ENCODE results near the gene IFITM5.
A peak's percentile ranks its signal among the peaks of the same experiment; 100 is the strongest.

DNA sequence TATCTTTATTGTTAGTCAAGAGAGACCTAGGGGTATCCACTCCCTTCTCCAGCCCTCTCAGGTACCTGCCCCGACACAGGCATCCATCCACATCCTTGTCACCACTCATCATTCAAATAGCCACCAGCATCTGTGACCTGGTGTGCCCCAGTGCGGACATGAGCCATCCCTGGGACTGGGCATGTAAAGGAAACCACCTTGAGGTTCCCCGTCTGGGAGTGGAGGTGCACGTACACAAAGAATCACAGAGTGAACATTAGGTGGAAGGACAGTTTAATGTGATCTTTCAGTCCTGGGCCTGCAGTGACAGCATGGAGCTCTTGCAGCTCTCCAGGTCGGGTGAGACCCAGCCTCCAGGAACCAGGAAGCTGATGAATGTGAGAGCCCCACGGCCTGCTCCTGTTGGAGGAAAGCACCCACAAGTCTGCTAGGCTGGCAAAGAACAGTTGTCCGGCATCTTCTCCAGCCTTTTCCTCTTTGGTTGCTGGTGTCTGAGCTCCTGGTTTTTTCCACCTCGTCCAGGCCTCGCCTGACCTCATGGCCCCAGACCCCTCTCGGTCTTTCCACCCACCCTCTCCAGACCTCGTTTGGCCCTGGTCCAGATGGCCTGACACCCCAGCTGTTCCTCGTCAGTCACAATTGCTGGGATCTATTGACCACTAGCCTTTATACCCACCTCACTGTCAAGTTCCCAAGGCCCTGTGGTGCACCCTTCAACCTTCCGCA is 46.0 kb downstream of the IFITM5 start:
- TF ChIP-seq, protein P1, sequence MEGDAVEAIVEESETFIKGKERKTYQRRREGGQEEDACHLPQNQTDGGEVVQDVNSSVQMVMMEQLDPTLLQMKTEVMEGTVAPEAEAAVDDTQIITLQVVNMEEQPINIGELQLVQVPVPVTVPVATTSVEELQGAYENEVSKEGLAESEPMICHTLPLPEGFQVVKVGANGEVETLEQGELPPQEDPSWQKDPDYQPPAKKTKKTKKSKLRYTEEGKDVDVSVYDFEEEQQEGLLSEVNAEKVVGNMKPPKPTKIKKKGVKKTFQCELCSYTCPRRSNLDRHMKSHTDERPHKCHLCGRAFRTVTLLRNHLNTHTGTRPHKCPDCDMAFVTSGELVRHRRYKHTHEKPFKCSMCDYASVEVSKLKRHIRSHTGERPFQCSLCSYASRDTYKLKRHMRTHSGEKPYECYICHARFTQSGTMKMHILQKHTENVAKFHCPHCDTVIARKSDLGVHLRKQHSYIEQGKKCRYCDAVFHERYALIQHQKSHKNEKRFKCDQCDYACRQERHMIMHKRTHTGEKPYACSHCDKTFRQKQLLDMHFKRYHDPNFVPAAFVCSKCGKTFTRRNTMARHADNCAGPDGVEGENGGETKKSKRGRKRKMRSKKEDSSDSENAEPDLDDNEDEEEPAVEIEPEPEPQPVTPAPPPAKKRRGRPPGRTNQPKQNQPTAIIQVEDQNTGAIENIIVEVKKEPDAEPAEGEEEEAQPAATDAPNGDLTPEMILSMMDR (IDR thresholded peaks at IDR 0.05) = no peak
- peak; percentile 63 for TF ChIP-seq POLR2AphosphoS5 (IDR thresholded peaks at IDR 0.05; ENCODE audit: low read depth, low read length)
- no peak for TF ChIP-seq SIN3A (IDR thresholded peaks at IDR 0.05; ENCODE audit: borderline replicate concordance, insufficient read depth, low read depth, low read length)
